Activated naive CD4-positive, alpha-beta T cell treated with anti-CD3 and anti-CD28 coated beads for 36 hours (primary cell): ENCODE measurements around the gene PLCG1. TPM values are rescaled to one million over a fixed set of nuclear protein-coding genes. Genes with fewer than 3 reads are reported as not detected.

Experiments used
- CTCF ChIA-PET: fragments of 350-600 bp; sonication (Branson Sonifier 250); formaldehyde crosslinking; loops from one replicate; lab custom pipeline; 2021; ENCODE audit warnings: antibody characterized with exemption; lab: Charles Lee
- DNase-seq: peaks from one replicate; pipeline ENCODE4 v3.0.0-alpha.2; 2020
- H3K27ac Mint-ChIP-seq: one replicate; pipeline ENCODE4 v1.8.0; 2021; ENCODE audit warnings: mild to moderate bottlenecking, mixed read lengths
- H3K27me3 Mint-ChIP-seq: one replicate; pipeline ENCODE4 v1.8.0; 2021; ENCODE audit warnings: low read depth, mixed read lengths
- H3K36me3 Mint-ChIP-seq: one replicate; pipeline ENCODE4 v1.8.0; 2021; ENCODE audit warnings: low read depth, mixed read lengths
- H3K4me1 Mint-ChIP-seq: one replicate; pipeline ENCODE4 v1.8.0; 2021; ENCODE audit warnings: low read depth, mixed read lengths
- H3K4me3 Mint-ChIP-seq: one replicate; pipeline ENCODE4 v1.8.0; 2021; ENCODE audit warnings: mild to moderate bottlenecking, moderate library complexity, mixed read lengths
- H3K9me3 Mint-ChIP-seq: one replicate; pipeline ENCODE4 v1.8.0; 2021; ENCODE audit warnings: mixed read lengths
- intact Hi-C: fragments of 100-400 bp; cut with micrococcal nuclease; formaldehyde crosslinking; loops from one replicate; pipeline ENCODE4 v1.15.1; 2023
- total RNA-seq, 2 experiments: library from RNA; stranded (reverse); gene quantifications; one replicate each; pipeline ENCODE4 v1.2.3, GENCODE V29; 2021

PLCG1 gene
- total RNA-seq: 100 to 1,000 TPM; 117 to 136 TPM

GRCh38 chr20:41136680-41137613 lies at the start of gene PLCG1:
Gene PLCG1, plus strand, starts transcription at chr20:41137543. Its CDS starts 99 bp downstream, at chr20:41137642.
- intact Hi-C loops: loop anchor here (1.0 to 5.0 kb wide), 7 partner anchors 20 to 556 kb away; partner anchors contain the start of genes CHD6 and TOP1
- Mint-ChIP-seq H3K4me1 (peaks cover 63% of the 10 kb centered on the region), H3K27ac (peak within 1 kb of the TSS; percentile 94), H3K27me3 (no peaks in the 10 kb centered on the region), H3K9me3 (no peaks in the 10 kb centered on the region), H3K4me3 (peak within 1 kb of the TSS; percentile 85), H3K36me3 (peaks cover 6% of the 10 kb centered on the region)
- DNase-seq: peak; percentile 86
- CTCF ChIA-PET: interaction anchor here (1.1 to 5.2 kb wide), 11 partner anchors 9 to 202 kb away, joined by 4 to 77 read pairs (median 15); partner anchors contain the start of gene LPIN3

DNA sequence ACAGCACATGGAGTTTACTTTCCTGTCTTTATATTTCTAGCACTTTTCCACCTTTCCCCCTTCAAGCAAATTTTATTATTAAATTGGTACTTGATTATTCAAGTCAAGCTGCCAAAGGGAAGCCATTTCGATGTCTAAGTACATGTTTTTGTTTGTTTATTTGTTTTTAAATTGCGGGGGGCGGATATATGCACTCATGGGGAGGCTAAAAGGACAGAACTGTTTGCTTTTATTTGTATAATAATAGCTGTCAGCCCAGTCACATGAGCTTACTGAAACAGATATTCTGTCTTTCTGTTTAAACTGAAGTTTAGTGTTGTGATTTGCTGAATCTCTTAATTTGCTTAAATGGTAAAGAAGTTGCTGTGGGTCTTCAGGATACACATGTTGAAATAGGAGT lies 49.6 kb upstream of the PLCG1 start:
- Mint-ChIP-seq H3K4me3 (no peak overlapping the region), H3K36me3 (peaks cover 30% of the 10 kb centered on the region), H3K9me3 (no peaks in the 10 kb centered on the region), H3K4me1 (peaks cover 19% of the 10 kb centered on the region), H3K27ac (no peak overlapping the region), H3K27me3 (no peaks in the 10 kb centered on the region)
- intact Hi-C loops: no loop called here
- CTCF ChIA-PET: interaction anchor here (0.7 to 3.3 kb wide), 2 partner anchors 96 to 612 kb away, joined by 4 to 15 read pairs; no protein-coding TSS in a partner anchor
- no peak for DNase-seq

DNA sequence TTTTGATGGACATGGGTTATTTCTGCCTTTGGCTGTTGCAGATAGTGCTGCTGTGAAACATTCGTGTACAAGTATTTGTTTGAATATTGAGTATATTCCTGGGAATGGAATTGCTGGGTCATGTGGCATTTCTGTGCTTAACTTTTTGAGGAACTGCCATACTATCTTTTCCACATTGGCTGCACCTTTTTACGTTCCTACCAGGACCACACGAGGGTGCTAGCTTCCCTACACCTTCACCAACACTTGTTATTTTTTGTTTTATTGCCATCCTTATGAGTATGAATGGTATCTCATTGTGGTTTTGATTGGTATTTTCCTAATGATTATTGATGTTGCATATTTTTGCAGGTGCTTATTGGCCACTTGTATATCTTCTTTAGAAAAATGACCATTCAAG lies 47.8 kb upstream of the PLCG1 start:
- Mint-ChIP-seq H3K4me1 (peaks cover 24% of the 10 kb centered on the region), H3K36me3 (peaks cover 26% of the 10 kb centered on the region), H3K9me3 (no peaks in the 10 kb centered on the region), H3K27me3 (no peaks in the 10 kb centered on the region), H3K27ac (peak overlapping the region; percentile 12), H3K4me3 (no peak overlapping the region)
- DNase-seq: no peak
- intact Hi-C loops: no loop called here
- CTCF ChIA-PET: interaction anchor here (8.6 kb wide), 1 partner anchor 102 kb away, joined by 229 read pairs; no protein-coding TSS in a partner anchor

DNA sequence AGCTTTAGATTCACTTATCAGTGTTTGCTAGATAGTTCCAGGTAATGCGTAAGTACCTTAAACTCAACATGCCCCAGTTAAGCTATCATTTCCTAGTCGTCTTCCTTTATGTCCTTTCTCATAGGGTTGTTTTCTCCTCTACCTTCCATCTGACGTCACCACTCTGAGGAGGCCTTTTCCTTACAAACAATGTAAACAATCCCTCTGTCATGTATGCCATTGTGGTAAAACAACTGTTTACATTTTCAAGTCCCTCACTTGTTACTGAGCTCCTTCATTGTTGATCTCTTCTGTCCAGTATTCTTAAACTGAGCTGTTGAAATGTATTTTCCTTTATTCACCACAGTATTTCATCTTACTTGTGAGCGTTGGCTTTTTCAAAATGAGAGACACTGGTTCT lies 45.4 kb upstream of the PLCG1 start:
- H3K27me3 Mint-ChIP-seq: no peaks in the 10 kb centered on the region
- H3K9me3 Mint-ChIP-seq: no peaks in the 10 kb centered on the region
- peaks cover 26% of the 10 kb centered on the region for H3K36me3 Mint-ChIP-seq
- H3K4me3 Mint-ChIP-seq: no peak overlapping the region
- intact Hi-C loops: no loop called here
- H3K27ac Mint-ChIP-seq: peak overlapping the region; percentile 42
- peaks cover 16% of the 10 kb centered on the region for H3K4me1 Mint-ChIP-seq
- CTCF ChIA-PET: interaction anchor here (0.7 to 8.6 kb wide), 4 partner anchors 21 to 677 kb away, joined by 3 to 229 read pairs (median 4); no protein-coding TSS in a partner anchor
- no peak for DNase-seq

- Mint-ChIP-seq H3K9me3 (no peaks in the 10 kb centered on the region), H3K27ac (peak overlapping the region; percentile 82), H3K4me3 (no peak overlapping the region), H3K36me3 (peaks cover 40% of the 10 kb centered on the region), H3K27me3 (no peaks in the 10 kb centered on the region), H3K4me1 (peaks cover 14% of the 10 kb centered on the region)
- intact Hi-C loops: loop anchor here (1.0 to 2.0 kb wide), 5 partner anchors 42 to 126 kb away; partner anchors contain the start of genes PLCG1 and TOP1
- DNase-seq: peak; percentile 46
- CTCF ChIA-PET: interaction anchor here (0.6 to 8.6 kb wide), 23 partner anchors 8 to 726 kb away, joined by 3 to 229 read pairs (median 4); no protein-coding TSS in a partner anchor
Observed at GRCh38 chr20:41094353-41095055, 42.8 kb upstream of the PLCG1 start.

GRCh38 chr20:41095110-41095969 lies 42.0 kb upstream of the PLCG1 start:
- intact Hi-C loops: loop anchor here (1.0 to 2.0 kb wide), 5 partner anchors 41 to 127 kb away; partner anchors contain the start of genes PLCG1 and TOP1
- Mint-ChIP-seq H3K27ac (peak overlapping the region; percentile 61), H3K9me3 (no peaks in the 10 kb centered on the region), H3K4me3 (no peak overlapping the region), H3K36me3 (peaks cover 43% of the 10 kb centered on the region), H3K27me3 (no peaks in the 10 kb centered on the region), H3K4me1 (peaks cover 14% of the 10 kb centered on the region)
- peak; percentile 70 for DNase-seq
- CTCF ChIA-PET: interaction anchor here (0.6 to 8.6 kb wide), 25 partner anchors 9 to 727 kb away, joined by 3 to 229 read pairs (median 4); no protein-coding TSS in a partner anchor

- Mint-ChIP-seq H3K4me3 (no peak overlapping the region), H3K4me1 (peaks cover 12% of the 10 kb centered on the region), H3K9me3 (no peaks in the 10 kb centered on the region), H3K27ac (no peak overlapping the region), H3K36me3 (peaks cover 49% of the 10 kb centered on the region), H3K27me3 (no peaks in the 10 kb centered on the region)
- no peak for DNase-seq
- intact Hi-C loops: no loop called here
- CTCF ChIA-PET: interaction anchor here (1.2 to 1.4 kb wide), 2 partner anchors 108 to 135 kb away, joined by 3 to 7 read pairs; no protein-coding TSS in a partner anchor
Observed at GRCh38 chr20:41098703-41099250, 38.6 kb upstream of the PLCG1 start.

- CTCF ChIA-PET: interaction anchor here (0.6 to 1.4 kb wide), 3 partner anchors 57 to 137 kb away, joined by 3 to 7 read pairs (median 3); no protein-coding TSS in a partner anchor
- H3K27ac Mint-ChIP-seq: no peak overlapping the region
- H3K36me3 Mint-ChIP-seq: peaks cover 51% of the 10 kb centered on the region
Observed at GRCh38 chr20:41100001-41100480, 37.3 kb upstream of the PLCG1 start.

GRCh38 chr20:41101660-41102059 lies 35.7 kb upstream of the PLCG1 start:
- CTCF ChIA-PET: interaction anchor here (1.8 kb wide), 1 partner anchor 111 kb away, joined by 5 read pairs; no protein-coding TSS in a partner anchor
- no peaks in the 10 kb centered on the region for H3K9me3 Mint-ChIP-seq
- no peaks in the 10 kb centered on the region for H3K4me1 Mint-ChIP-seq
- intact Hi-C loops: no loop called here
- no peaks in the 10 kb centered on the region for H3K27me3 Mint-ChIP-seq
- no peak overlapping the region for H3K27ac Mint-ChIP-seq
- no peak for DNase-seq
- H3K36me3 Mint-ChIP-seq: peaks cover 46% of the 10 kb centered on the region
- no peak overlapping the region for H3K4me3 Mint-ChIP-seq

More at GRCh38 chr20:41100001-41100480, 37.3 kb upstream of the PLCG1 start:
- Mint-ChIP-seq H3K9me3 (no peaks in the 10 kb centered on the region), H3K27me3 (no peaks in the 10 kb centered on the region), H3K4me1 (peaks cover 5% of the 10 kb centered on the region), H3K4me3 (no peak overlapping the region)
- intact Hi-C loops: no loop called here
- no peak for DNase-seq

GRCh38 chr20:41108531-41108930 lies 28.8 kb upstream of the PLCG1 start:
- no peak for DNase-seq
- intact Hi-C loops: no loop called here
- Mint-ChIP-seq H3K27me3 (no peaks in the 10 kb centered on the region), H3K36me3 (peaks cover 20% of the 10 kb centered on the region), H3K4me1 (no peaks in the 10 kb centered on the region), H3K4me3 (no peak overlapping the region), H3K27ac (no peak overlapping the region), H3K9me3 (no peaks in the 10 kb centered on the region)
- CTCF ChIA-PET: interaction anchor here (1.0 to 1.3 kb wide), 3 partner anchors 12 to 26 kb away, joined by 3 to 6 read pairs (median 3); no protein-coding TSS in a partner anchor
